CD4-positive, CD25-positive, alpha-beta regulatory T cell (primary cell): Measurements from ENCODE around the gene LINC01488. TPM values are rescaled to one million over a fixed set of nuclear protein-coding genes. Genes with fewer than 3 reads are reported as not detected.

Source experiments
- ATAC-seq, 2 donors: fragments of 150-1000 bp; cut with Tn5 transposase; one replicate each; pipeline ENCODE4 v1.10.0; 2021; ENCODE audit warnings: low read depth in 2 of 2, moderate number of reproducible peaks in 2 of 2, moderate library complexity in 1 of 2
- DNase-seq, 3 donors: peaks; one replicate each; pipeline versions ENCODE4 v3.0.0 to v3.0.0-alpha.2; 2012 to 2022; ENCODE audit warnings: mixed read lengths in 1 of 3
- H3K27ac ChIP-seq: one replicate; pipeline ENCODE4 v1.7.0; 2013; ENCODE audit warnings: mild to moderate bottlenecking, low read length; ENCODE audit not compliant: insufficient read depth, poor library complexity, severe bottlenecking
- H3K27me3 ChIP-seq: one replicate; pipeline ENCODE4 v1.7.0; 2013; ENCODE audit warnings: low read length; ENCODE audit not compliant: control insufficient read depth, insufficient read depth
- H3K36me3 ChIP-seq: one replicate; pipeline ENCODE4 v1.7.0; 2013; ENCODE audit warnings: mild to moderate bottlenecking, low read length, moderate library complexity; ENCODE audit not compliant: control insufficient read depth, insufficient read depth
- H3K4me1 ChIP-seq: 2 replicates; pipeline ENCODE4 v1.7.0; 2013; ENCODE audit warnings: mild to moderate bottlenecking, low read length; ENCODE audit not compliant: insufficient read depth, control insufficient read depth, poor library complexity, severe bottlenecking
- H3K4me3 ChIP-seq: one replicate; pipeline ENCODE4 v1.7.0; 2013; ENCODE audit warnings: low read depth, mild to moderate bottlenecking, low read length, moderate library complexity
- H3K9me3 ChIP-seq, 2 experiments: 1 replicate in 1 of 2; 2 replicates in 1 of 2; pipeline ENCODE4 v1.7.0; 2013; ENCODE audit warnings: low read length in 2 of 2, mild to moderate bottlenecking in 1 of 2, moderate library complexity in 1 of 2; ENCODE audit not compliant: control insufficient read depth in 2 of 2
- H3K27ac Mint-ChIP-seq, 3 donors: one replicate each; pipeline ENCODE4 v1.8.0; 2020 to 2022; ENCODE audit warnings: mild to moderate bottlenecking in 3 of 3, mixed read lengths in 3 of 3, moderate library complexity in 2 of 3
- H3K27me3 Mint-ChIP-seq: one replicate; pipeline ENCODE4 v1.8.0; 2022; ENCODE audit warnings: mild to moderate bottlenecking, mixed read lengths
- H3K36me3 Mint-ChIP-seq: one replicate; pipeline ENCODE4 v1.8.0; 2020; ENCODE audit warnings: mixed read lengths
- H3K4me1 Mint-ChIP-seq, 4 donors: one replicate each; pipeline ENCODE4 v1.8.0; 2020 to 2022; ENCODE audit warnings: mixed read lengths in 4 of 4, mild to moderate bottlenecking in 1 of 4
- H3K4me3 Mint-ChIP-seq, 4 donors: one replicate each; pipeline ENCODE4 v1.8.0; 2020 to 2022; ENCODE audit warnings: mild to moderate bottlenecking in 4 of 4, mixed read lengths in 4 of 4, moderate library complexity in 3 of 4
- H3K9me3 Mint-ChIP-seq, 7 donors: one replicate each; pipeline ENCODE4 v1.8.0; 2020 to 2022; ENCODE audit warnings: mixed read lengths in 7 of 7, mild to moderate bottlenecking in 3 of 7, moderate library complexity in 2 of 7
- polyA plus RNA-seq, 4 donors: library from polyadenylated mRNA; unstranded; fragments of 300-500 nt; fragmentation: Illumina TruSeq; gene quantifications; one replicate each; pipeline ENCODE4 v1.2.3, GENCODE V29; 2021
- total RNA-seq: library from RNA; stranded (reverse); gene quantifications from one replicate; pipeline ENCODE4 v1.2.3, GENCODE V29; 2022

Gene LINC01488
- total and polyA plus RNA-seq, 5 donors from 2014 or later = not detected

- Mint-ChIP-seq H3K27me3 (peaks cover 4% of the 10 kb centered on the region), H3K4me3 (no peak overlapping the region), H3K36me3 (no peaks in the 10 kb centered on the region), H3K4me1 (no peaks in the 10 kb centered on the region), H3K9me3 (no peaks in the 10 kb centered on the region), H3K27ac (no peak overlapping the region)
- H3K27ac ChIP-seq = no peak overlapping the region
- no peaks in the 10 kb centered on the region for H3K36me3 ChIP-seq
- ATAC-seq = no peak
- H3K4me3 ChIP-seq = no peak overlapping the region
- no peaks in the 10 kb centered on the region for H3K9me3 ChIP-seq
- no peaks in the 10 kb centered on the region for H3K4me1 ChIP-seq
- DNase-seq = no peak
- no peaks in the 10 kb centered on the region for H3K27me3 ChIP-seq
Observed at GRCh38 chr11:69487391-69487790, 5.9 kb downstream of the LINC01488 start.

GRCh38 chr11:69487849-69488542 is 6.5 kb downstream of the LINC01488 start:
- Histone ChIP-seq H3K9me3 (no peaks in the 10 kb centered on the region), H3K4me1 (no peaks in the 10 kb centered on the region), H3K27me3 (no peaks in the 10 kb centered on the region), H3K27ac (no peak overlapping the region), H3K4me3 (no peak overlapping the region), H3K36me3 (no peaks in the 10 kb centered on the region)
- Mint-ChIP-seq H3K9me3 (no peaks in the 10 kb centered on the region), H3K27ac (no peak overlapping the region), H3K27me3 (peaks cover 4% of the 10 kb centered on the region), H3K4me3 (no peak overlapping the region), H3K4me1 (no peaks in the 10 kb centered on the region), H3K36me3 (no peaks in the 10 kb centered on the region)
- DNase-seq = no peak
- no peak for ATAC-seq

- ATAC-seq (no peak), DNase-seq (no peak)
- H3K36me3 Mint-ChIP-seq = no peaks in the 10 kb centered on the region
- peaks cover 4% of the 10 kb centered on the region for H3K27me3 Mint-ChIP-seq
- H3K4me3 Mint-ChIP-seq = no peak overlapping the region
- no peaks in the 10 kb centered on the region for H3K9me3 Mint-ChIP-seq
- H3K4me1 Mint-ChIP-seq = no peaks in the 10 kb centered on the region
- H3K9me3 ChIP-seq = no peaks in the 10 kb centered on the region
- H3K27ac Mint-ChIP-seq = no peak overlapping the region
- no peaks in the 10 kb centered on the region for H3K27me3 ChIP-seq
- no peaks in the 10 kb centered on the region for H3K36me3 ChIP-seq
- no peak overlapping the region for H3K27ac ChIP-seq
- no peaks in the 10 kb centered on the region for H3K4me1 ChIP-seq
- H3K4me3 ChIP-seq = no peak overlapping the region
Observed at GRCh38 chr11:69488543-69488940, 7.1 kb downstream of the LINC01488 start.

- H3K9me3 Mint-ChIP-seq = no peaks in the 10 kb centered on the region
- Histone ChIP-seq H3K27ac (no peak overlapping the region), H3K4me3 (no peak overlapping the region), H3K27me3 (no peaks in the 10 kb centered on the region), H3K36me3 (no peaks in the 10 kb centered on the region), H3K9me3 (no peaks in the 10 kb centered on the region), H3K4me1 (no peaks in the 10 kb centered on the region)
- ATAC-seq (no peak), DNase-seq (no peak)
- H3K27me3 Mint-ChIP-seq = peaks cover 4% of the 10 kb centered on the region
- H3K27ac Mint-ChIP-seq = no peak overlapping the region
- no peaks in the 10 kb centered on the region for H3K36me3 Mint-ChIP-seq
- no peaks in the 10 kb centered on the region for H3K4me1 Mint-ChIP-seq
- no peak overlapping the region for H3K4me3 Mint-ChIP-seq
Observed at GRCh38 chr11:69489031-69489745, 7.7 kb downstream of the LINC01488 start.

DNA sequence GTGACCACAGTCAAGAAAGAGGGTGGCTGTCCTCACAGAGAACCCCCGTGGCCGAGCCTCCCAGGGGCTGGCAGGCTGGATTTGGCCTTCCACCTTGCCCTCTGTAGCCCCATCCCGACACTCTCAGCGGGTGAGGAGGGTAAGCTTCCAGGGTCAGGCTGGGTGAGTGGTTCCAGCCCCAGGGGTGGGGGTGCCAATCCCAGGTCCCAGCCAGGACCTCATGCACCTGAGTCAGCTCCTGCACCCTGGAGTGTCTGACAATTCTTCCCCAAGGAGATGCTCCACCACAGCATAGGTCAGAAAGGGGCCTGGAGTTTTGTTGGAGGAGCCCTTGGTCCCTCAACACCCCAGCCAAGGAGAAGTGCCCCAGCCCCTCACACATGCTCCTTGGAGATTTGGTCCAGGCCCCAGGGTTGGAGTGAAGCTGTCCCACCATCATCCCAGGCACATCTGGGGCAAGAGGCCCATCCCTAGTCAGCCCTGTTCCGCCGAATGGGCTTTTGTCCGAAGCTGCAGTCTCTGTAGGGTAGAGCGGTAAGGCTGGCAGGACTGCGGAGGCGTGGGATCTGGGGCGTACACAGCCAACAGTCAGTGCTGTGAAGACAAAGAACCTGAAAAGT is 8.4 kb downstream of the LINC01488 start:
- no peaks in the 10 kb centered on the region for H3K9me3 ChIP-seq
- no peaks in the 10 kb centered on the region for H3K27me3 ChIP-seq
- H3K36me3 ChIP-seq = no peaks in the 10 kb centered on the region
- Mint-ChIP-seq H3K36me3 (no peaks in the 10 kb centered on the region), H3K27me3 (peaks cover 4% of the 10 kb centered on the region), H3K9me3 (no peaks in the 10 kb centered on the region), H3K4me1 (no peaks in the 10 kb centered on the region), H3K27ac (no peak overlapping the region), H3K4me3 (no peak overlapping the region)
- no peak overlapping the region for H3K4me3 ChIP-seq
- ATAC-seq (no peak), DNase-seq (no peak)
- no peak overlapping the region for H3K27ac ChIP-seq
- no peaks in the 10 kb centered on the region for H3K4me1 ChIP-seq

GRCh38 chr11:69490516-69490915 is 9.1 kb downstream of the LINC01488 start:
- Mint-ChIP-seq H3K27me3 (peaks cover 4% of the 10 kb centered on the region), H3K36me3 (no peaks in the 10 kb centered on the region), H3K27ac (no peak overlapping the region), H3K4me3 (no peak overlapping the region), H3K9me3 (no peaks in the 10 kb centered on the region), H3K4me1 (no peaks in the 10 kb centered on the region)
- no peaks in the 10 kb centered on the region for H3K4me1 ChIP-seq
- no peak overlapping the region for H3K4me3 ChIP-seq
- ATAC-seq (no peak), DNase-seq (no peak)
- no peaks in the 10 kb centered on the region for H3K36me3 ChIP-seq
- no peak overlapping the region for H3K27ac ChIP-seq
- no peaks in the 10 kb centered on the region for H3K27me3 ChIP-seq
- no peaks in the 10 kb centered on the region for H3K9me3 ChIP-seq

DNA sequence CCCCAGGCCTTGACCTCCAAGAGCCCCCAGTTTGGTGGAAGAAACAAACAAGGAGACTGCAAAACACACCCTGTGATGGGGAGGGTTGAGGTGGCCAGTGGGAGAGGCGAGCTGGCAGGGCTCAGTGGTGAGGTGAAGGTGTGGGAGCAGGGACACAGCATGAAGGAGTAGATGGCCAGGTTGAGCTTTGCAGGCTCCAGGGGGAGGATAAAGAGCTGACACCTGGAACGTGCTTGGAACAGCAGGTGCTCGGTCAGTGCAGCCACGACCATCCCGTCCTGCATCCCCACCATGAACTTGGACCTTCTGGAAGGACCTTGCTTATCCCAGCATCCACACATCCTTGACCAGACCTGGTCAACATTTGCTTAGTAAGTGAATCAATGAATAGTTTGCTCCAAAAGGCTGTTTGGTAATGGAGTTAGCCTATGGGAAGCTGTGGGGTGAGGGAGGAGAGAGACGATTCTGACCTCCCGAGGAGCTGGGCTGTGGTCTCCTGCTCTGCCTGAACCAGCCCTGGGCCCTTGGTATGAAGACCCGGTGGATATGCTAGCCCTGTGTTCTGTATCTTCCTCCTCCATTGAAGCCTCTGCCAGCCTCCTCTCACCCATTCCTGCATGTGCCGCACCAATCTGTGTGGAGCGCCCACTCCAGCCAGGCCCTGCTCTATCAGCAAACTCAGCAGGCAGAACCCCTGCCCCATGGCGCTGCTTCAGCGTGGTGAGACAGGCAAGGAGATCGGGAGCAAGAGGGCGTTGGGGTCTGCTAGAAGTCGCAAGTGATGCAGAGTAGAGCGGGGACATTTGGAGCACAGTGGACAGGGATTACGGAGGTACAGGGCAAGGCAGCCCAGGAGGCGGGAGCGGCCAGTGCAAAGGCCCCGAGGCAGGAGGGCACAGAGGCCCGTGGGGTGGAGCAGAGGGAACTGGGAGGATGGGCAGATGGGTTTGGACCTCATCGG is 9.9 kb downstream of the LINC01488 start:
- Histone ChIP-seq H3K36me3 (no peaks in the 10 kb centered on the region), H3K27ac (no peak overlapping the region), H3K9me3 (no peaks in the 10 kb centered on the region), H3K27me3 (no peaks in the 10 kb centered on the region), H3K4me1 (no peaks in the 10 kb centered on the region), H3K4me3 (no peak overlapping the region)
- no peak overlapping the region for H3K4me3 Mint-ChIP-seq
- H3K9me3 Mint-ChIP-seq = no peaks in the 10 kb centered on the region
- no peak overlapping the region for H3K27ac Mint-ChIP-seq
- H3K27me3 Mint-ChIP-seq = peaks cover 4% of the 10 kb centered on the region
- no peaks in the 10 kb centered on the region for H3K4me1 Mint-ChIP-seq
- DNase-seq (no peak), ATAC-seq (no peak)
- no peaks in the 10 kb centered on the region for H3K36me3 Mint-ChIP-seq
